GM18907 (cell line): ENCODE measurements around the gene DGCR2.
"Not testable (repeated sequence)": the region's sequence is repeated elsewhere in the genome, so short reads cannot be mapped to it uniquely, and the experiment has no call there.

Experiments used
- ATAC-seq: cut with Tn5 transposase; IDR thresholded peaks from one replicate; pipeline ENCODE4 v1.9.1; 2021; ENCODE audit warnings: mild to moderate bottlenecking, moderate library complexity; ENCODE audit not compliant: unreplicated experiment

The DGCR2 gene, protein sequence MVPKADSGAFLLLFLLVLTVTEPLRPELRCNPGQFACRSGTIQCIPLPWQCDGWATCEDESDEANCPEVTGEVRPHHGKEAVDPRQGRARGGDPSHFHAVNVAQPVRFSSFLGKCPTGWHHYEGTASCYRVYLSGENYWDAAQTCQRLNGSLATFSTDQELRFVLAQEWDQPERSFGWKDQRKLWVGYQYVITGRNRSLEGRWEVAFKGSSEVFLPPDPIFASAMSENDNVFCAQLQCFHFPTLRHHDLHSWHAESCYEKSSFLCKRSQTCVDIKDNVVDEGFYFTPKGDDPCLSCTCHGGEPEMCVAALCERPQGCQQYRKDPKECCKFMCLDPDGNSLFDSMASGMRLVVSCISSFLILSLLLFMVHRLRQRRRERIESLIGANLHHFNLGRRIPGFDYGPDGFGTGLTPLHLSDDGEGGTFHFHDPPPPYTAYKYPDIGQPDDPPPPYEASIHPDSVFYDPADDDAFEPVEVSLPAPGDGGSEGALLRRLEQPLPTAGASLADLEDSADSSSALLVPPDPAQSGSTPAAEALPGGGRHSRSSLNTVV

GRCh38 chr22:19122143-19122751, at the start of gene DGCR2:
TSS of gene DGCR2 (minus strand) at chr22:19122412. CDS start at chr22:19122206, 206 bp downstream.
- ATAC-seq, result peak; percentile 81

DNA sequence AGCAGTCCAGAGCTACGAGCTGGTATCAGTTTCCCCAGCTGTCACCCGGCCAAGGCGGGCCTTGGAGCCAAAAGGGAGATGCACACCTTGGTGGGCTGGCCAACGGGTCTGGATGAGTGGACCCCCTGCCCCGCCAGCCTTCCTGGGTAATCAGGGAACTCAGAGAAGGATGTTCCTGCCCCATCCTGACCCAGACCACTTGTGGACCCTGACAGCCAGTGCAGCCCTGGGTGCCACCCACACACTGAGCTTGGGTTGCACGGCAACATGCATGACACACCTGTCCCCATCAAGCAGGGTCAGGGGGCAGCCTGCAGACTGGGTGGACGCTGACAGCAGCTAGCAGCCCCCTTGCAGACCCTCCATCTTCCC, 47.7 kb upstream of the DGCR2 start:
- ATAC-seq, result no peak

DNA sequence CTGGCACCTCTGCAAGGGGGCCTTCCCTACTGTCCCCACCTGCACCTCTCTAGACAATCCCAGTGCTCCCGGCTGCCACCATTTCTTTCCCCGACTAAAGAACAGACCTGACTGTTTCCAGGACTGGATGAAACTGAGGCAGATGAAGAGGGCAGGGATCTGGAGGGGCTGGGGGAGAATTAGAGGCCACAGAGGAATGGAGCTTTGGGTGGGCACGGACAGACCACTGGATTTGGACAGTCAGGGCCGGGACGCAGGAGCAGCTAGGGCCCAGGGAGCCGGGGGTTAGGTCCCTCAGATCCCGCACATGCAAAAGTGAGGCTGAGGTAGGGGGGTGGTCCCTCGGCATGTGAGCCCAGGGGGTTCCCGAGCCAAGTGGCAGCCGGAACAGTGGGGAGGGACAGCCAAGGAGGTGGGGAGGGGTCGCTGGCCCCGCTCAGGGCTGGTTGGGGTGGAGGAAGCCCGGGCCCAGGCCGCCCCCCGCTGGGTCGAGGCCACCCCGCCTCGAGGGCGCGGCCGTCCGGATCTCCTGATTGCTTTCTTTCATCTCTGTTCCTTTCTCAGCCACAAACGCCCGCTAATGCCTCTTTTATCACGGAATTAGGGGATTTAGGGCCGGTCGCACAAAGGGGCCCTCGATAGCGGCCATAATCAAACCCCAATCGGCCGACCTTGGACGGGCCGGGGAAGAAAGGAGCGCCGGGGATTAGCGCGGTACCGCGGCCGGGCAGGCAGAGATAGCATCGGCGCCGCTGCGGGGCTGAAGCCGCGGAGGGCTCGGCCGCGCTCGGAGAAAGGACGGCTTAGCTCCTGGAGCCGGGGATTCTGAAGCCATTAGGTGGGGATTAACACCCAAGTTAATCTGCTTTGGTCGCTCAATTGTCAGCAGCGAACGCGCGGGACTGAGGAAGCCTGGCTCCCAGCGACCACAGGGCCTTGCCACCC, 47.1 kb upstream of the DGCR2 start:
- no peak for ATAC-seq

DNA sequence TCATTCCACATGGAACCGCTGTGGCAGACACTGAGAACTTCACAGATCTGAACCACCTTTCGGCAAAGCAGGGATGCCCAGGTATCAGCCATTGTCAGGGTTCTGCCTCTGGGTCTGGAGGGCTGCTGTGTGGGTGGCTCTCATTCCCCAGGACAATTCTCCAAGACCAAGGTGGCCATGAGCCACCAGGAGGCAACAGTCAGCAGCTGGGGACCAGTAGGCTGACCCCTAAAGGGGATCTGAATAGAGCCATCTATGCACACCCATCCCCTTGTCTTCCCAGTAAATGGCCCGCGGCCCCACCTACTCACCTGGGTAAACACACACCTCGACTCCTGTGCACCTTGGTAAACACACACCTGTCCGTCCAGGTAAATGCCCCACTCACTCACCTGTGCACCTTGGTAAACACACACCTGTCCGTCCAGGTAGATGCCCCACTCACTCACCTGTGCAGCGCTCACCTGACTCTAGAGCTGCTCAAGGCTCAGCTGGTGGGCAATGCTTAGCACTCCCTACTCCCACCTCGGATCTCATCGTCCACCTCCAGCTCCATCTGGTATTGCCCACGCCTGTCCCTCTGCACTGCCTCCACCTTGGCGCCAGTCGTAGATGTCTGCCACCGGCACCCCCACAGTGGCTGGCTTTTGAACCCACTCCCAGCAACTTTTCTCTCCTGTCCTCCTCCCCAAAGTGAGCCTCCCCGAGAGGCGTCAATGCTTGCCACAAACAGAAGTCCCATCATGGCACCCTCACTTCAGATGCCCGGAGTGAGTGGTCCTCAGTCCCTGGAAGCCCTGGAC, 46.1 kb upstream of the DGCR2 start:
- ATAC-seq, result no peak

GRCh38 chr22:19167106-19167869, 45.1 kb upstream of the DGCR2 start:
- ATAC-seq, result no peak

- no peak for ATAC-seq
These were observed 44.2 kb upstream of the DGCR2 start for GRCh38 chr22:19166421-19166820.

DNA sequence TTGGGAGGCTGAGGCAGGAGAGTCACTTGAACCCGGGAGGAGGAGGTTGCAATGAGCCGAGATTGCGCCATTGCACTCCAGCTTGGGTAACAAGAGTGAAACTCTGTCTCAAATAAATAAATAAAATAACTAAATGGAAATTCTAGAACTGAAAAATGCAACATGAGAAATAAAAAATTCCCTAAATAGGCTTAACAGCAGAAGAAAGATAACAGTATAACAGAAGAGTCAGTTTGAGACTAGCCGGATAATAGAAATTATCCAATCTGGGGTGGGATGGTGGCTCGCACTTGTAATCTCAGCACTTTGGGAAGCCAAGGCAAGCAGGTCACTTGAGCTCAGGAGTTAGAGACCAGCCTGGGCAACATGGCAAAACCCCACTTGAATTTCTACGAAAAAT, 42.2 kb upstream of the DGCR2 start:
- ATAC-seq, result no peak

- ATAC-seq, result not testable (repeated sequence)
These were observed 36.4 kb upstream of the DGCR2 start for GRCh38 chr22:19158649-19159048.

GRCh38 chr22:19156109-19156508, 33.9 kb upstream of the DGCR2 start:
- ATAC-seq, result not testable (repeated sequence)

GRCh38 chr22:19152942-19153883, 31.0 kb upstream of the DGCR2 start:
- no peak for ATAC-seq

DNA sequence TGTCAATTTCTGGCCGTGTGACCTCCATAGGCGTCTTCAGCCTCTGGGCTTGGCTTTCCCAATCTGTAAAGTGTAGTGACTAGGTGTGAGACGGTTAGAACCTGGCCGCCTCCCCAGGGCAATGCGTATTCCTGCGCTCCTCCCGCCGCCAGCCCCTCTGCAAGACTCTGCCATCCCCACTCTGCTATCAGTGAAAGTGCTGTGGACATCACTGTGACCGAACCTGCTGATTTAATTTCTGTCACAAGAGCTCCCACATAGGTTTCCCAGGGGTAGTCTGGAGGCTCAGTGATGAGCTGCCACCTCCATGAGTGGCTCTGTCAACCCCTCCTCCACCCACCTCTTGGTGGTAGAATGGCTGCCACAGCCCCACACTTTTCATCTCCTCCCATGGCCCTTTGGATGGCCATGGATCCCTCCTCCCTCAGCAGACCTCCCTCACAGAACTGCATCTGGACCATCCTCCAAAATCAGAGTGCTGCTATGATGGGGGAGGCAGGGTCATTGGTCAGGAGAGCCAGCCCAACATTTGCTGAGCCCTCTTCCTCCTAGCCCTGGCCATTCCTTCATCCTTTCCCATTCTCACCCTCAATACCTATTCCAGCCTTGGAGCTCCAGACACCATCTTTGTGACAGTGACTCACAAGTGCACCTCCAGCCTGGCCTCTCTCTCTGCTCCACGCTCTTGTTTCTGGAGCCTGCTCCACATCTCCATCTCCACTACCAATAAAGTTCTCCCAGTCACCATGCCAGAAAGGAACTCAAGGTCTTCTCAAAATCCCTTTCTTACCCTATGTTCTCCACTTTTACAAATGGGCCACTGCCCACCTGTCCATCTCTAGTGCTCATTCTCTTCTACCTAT, 29.3 kb upstream of the DGCR2 start:
- ATAC-seq, result no peak

- ATAC-seq, result no peak
These were observed 28.5 kb upstream of the DGCR2 start for GRCh38 chr22:19150482-19151328.

GRCh38 chr22:19149991-19150390, 27.8 kb upstream of the DGCR2 start, which contains the start of gene GSC2:
TSS of gene GSC2 (minus strand) at chr22:19150292. CDS start at chr22:19150283, 9 bp downstream.
- ATAC-seq, result no peak

- ATAC-seq, result no peak
These were observed 27.1 kb upstream of the DGCR2 start for GRCh38 chr22:19149047-19149883.

DNA sequence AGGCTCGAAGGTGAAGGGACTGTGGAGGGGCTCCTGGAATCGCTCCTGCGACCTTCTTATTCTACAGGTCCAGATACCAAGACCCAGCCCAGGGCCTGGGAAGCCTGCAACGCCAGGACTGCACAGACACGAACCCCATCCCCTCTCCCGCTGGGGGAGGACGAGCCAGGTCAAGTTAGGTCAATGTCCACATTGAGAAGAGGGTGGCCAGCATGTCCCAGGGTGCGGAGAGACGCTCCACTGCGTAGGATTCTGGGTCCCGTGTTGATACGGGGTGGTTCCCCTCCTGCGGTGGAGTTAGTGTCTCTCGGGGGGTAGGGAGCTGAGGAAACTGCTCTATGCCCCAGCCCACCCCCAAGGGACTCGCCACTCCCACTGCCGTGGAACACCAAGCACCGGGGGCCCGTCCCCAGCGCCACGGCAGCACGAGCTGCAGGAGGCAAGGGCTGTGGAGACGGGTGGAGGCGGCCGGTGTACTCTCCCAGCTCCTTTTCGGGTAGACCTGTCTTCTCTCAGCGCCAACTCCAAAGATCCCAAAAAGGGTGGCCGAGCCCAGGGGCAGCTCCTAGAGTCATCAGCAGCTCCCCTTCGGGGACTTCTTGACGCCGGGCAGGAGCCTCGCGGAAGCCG, 26.3 kb upstream of the DGCR2 start:
- no peak for ATAC-seq
